Fibroblast of the aortic adventitia (primary cell): ENCODE data around the gene SERTAD2. TPM values are rescaled to one million over a fixed set of nuclear protein-coding genes. Genes with fewer than 3 reads are reported as not detected.

Experiments
- DNase-seq: peaks from one replicate; pipeline ENCODE4 v3.0.0-alpha.2; 2010; ENCODE audit warnings: low read depth
- H3K4me3 ChIP-seq: 2 replicates; pipeline ENCODE4 v1.5.1; 2011; ENCODE audit warnings: low read depth, mild to moderate bottlenecking, control low read depth, low read length, moderate library complexity
- CTCF ChIP-seq: IDR thresholded peaks from 2 replicates; pipeline ENCODE4 v1.5.1; 2011; ENCODE audit warnings: mild to moderate bottlenecking, low read length, control low read depth, inconsistent platforms; ENCODE audit not compliant: insufficient read depth
- total RNA-seq: library from RNA; depleted of rRNA; stranded (reverse); fragments of >200 nt; gene quantifications from 2 replicates; pipeline ENCODE4 v1.2.3, GENCODE V29; 2012; ENCODE audit warnings: low replicate concordance

Gene SERTAD2
- total RNA-seq, 1 donor = 34.4 TPM

GRCh38 chr2:64629329-64629781 lies 24.4 kb downstream of the SERTAD2 start:
- no peak overlapping the region for H3K4me3 ChIP-seq
- DNase-seq = peak; percentile 31
- TF ChIP-seq CTCF = no peak

- H3K4me3 ChIP-seq = no peak overlapping the region
- TF ChIP-seq CTCF = no peak
- no peak for DNase-seq
Measured at GRCh38 chr2:64627860-64628841, 25.6 kb downstream of the SERTAD2 start.

DNA sequence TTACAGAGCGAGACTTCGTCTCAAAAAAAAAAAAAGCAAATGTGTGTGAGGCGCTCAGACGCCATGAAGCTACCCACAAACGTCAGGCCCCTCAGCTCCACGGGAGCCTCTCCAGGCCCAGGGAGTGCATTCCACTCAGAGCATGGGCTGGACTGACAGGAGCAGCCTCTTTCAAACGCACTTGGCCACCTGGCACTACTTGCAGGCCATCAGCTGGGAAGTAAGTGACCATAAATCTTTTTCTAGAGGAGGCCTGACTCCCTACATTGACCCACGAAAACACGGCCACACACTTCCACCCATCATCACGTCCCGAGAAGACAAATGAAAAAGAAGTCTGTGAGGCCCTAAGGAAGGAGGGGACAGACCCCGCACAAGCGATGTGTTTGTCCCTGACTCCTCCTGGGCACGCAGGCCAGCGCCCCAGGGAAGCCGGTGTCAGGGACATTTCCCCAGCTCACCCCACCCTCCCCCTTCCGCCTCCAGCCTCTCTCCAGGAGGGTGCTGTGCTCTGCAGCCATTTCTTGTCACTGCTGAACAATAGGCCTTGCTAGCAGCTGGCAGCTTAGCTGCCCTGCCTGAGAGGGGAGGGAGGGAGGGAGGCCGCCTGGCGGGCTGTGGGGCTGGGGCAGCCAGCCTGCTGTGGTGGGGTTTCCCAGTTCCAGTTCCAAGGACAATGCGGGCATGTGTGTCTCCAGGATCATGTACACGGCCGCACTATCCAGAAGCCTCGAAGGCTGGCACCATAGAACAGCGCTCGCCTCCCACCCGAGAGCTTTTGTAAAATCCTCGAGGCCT lies 26.6 kb downstream of the SERTAD2 start:
- no peak for TF ChIP-seq CTCF
- DNase-seq = no peak
- H3K4me3 ChIP-seq = no peak overlapping the region

DNA sequence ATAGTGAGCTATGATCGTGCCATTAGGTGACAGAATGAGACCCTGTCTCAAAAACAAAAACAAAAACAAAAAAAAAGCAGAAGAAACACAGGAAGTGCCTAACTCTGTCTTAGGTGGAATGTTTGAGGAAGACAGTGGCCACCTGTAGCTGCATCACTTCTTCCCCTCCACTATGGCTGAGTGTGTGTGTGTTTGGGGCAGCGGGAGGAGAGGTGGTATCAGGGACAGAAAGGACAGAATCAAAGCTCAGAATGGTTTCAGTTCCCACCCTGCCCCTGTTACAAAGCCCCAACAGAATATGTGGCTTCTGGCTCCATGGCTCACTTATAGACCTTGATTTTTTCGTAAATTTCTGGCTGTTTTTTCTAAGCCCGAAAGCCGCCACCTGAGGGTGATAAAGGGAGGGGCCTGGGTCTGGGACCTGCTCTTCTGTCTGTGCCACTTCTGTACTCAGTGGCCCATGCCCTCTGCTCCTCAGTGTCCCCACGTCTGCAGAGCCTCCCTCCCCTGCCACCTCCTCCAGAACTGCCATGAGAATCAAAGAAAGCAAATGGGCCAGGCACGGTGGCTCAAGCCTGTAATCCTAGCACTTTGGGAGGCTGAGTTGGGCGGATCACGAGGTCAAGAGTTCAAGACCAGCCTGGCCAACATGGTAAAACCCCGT lies 27.4 kb downstream of the SERTAD2 start:
- no peak overlapping the region for H3K4me3 ChIP-seq
- TF ChIP-seq CTCF = no peak
- no peak for DNase-seq

DNA sequence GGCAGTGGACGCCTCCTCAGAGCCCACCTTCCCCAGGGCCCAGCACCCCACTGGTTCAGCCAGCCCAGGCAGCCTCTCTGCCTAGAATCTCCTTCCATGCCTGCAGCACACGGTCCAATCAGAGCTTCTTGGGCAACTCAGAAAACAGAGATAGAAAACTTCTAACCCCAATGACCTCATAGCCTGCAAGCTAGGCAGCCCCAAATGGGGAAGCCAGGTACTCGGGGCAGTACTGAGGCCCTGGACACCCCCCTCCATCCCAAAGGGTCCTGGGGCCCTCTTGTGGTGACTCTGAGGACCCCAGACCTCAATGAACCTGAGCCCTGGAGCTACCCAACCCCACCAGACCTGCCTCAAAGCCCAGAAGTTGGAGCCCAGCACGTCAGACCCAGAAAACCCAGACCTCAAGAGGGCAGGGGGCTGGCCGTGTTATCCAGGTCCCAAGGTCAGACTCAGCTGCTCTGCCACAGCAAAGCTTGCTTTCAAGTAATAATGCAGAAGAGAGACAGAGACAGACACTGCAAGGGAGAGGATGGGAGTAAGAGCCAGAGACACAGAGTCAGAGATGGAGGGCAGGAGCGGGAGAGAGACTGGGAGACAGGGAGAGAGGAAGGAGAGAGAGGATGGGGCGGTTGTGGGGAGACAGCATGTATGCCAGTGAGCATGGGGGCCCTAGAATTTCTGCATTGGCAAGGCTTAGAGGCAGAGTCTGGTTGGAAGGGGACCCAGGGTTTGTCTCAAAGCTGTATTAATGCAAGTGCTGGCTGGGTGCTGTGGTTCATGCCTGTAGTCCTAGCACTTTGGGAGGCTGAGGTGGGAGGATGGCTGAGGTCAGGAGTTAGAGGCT lies 28.2 kb downstream of the SERTAD2 start:
- no peak overlapping the region for H3K4me3 ChIP-seq
- TF ChIP-seq CTCF = no peak
- DNase-seq = no peak

GRCh38 chr2:64624862-64625261 lies 28.9 kb downstream of the SERTAD2 start:
- no peak overlapping the region for H3K4me3 ChIP-seq
- no peak for TF ChIP-seq CTCF
- no peak for DNase-seq
